Measurements from ENCODE around the gene RAD9B.
"Not testable (repeated sequence)": the region's sequence is repeated elsewhere in the genome, so short reads cannot be mapped to it uniquely, and the experiment has no call there.

The RAD9B gene

DNA sequence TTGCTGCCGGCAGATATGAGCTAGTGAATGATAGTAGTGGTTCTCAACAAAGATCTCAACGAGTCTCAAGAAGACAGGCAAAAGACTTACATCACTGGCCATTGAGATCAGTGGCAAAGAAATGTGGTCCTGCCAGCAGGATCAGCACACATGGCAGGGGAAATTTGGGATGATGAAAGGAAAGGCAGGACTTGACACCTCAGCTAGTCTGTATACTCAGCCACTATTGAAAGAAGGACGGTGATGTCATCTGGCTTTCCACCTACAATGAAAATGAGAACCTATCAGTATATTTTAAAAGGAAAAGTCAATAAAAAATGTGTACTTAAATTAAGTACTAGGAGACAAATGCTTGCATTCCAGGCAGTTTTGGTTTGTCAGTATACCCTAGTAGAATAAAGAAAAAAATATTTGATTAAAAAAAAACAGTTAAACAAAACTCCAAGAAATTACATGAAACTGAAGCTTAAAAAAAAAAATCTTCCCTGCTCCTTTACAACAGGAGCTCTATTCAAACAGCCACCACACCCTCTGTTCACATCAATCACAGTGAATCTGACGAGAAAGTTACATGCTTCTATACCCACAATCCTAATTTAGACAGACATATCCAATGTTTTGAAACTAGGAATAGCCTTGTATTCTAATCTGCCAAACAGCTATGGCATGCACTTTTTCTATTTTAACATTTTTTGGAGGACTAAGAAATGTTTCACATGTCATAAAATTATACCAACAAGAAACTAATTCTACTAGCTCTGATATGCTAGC, 34.9 kb downstream of the RAD9B start:
- no peak for TF ChIP-seq CTCF (IDR thresholded peaks at IDR 0.05; ENCODE audit: low read depth, low read length)
- DNase-seq (ENCODE audit: low read depth in 2 of 2), result no peak
- H3K4me3 ChIP-seq (replicated peaks in 1 of 2; ENCODE audit: low read depth in 2 of 2, low read length in 2 of 2), result no peak overlapping the region

- H3K4me3 ChIP-seq (replicated peaks in 1 of 2; ENCODE audit: low read depth in 2 of 2, low read length in 2 of 2), result no peak overlapping the region
- no peak for TF ChIP-seq CTCF (IDR thresholded peaks at IDR 0.05; ENCODE audit: low read depth, low read length)
- DNase-seq (ENCODE audit: low read depth in 2 of 2), result no peak
These were observed 35.7 kb downstream of the RAD9B start for GRCh38 chr12:110537605-110538409.

DNA sequence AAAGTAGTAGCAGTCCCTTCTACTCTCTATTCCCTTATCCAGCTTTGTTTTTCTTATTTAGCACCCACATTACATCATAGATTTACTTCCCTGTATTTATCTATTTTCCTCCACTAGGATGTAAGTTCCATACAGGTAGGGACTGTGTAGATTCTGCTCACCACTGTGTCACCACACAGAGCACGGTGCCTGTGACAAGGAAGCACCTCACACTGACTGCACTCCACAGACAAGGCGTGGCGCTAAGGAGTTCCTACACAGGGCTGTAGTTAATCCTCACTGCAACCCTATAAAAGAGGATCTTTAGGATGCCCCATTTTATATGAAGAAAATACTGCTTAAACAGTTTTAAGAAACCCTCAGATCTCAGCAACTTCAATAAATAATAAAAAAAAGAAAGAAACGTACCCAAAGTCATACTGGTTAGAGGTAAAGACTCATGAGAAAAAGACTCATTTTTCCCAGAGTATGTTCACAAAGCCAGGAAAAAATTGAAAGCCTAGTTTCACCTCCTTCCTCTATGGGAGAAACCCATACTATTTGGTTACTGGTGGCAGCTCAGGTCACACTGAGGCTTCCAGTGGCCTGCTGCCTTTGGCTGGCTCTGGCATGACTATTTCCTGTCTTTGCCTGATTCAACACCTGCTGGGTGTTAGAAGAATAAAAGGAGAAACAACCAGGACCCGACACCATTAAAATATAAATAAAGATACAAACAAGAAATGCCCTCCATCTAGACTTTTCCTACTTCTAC, 36.9 kb downstream of the RAD9B start:
- H3K4me3 ChIP-seq (replicated peaks in 1 of 2; ENCODE audit: low read depth in 2 of 2, low read length in 2 of 2), result no peak overlapping the region
- no peak for TF ChIP-seq CTCF (IDR thresholded peaks at IDR 0.05; ENCODE audit: low read depth, low read length)
- DNase-seq (ENCODE audit: low read depth in 2 of 2), result no peak

- H3K4me3 ChIP-seq (replicated peaks in 1 of 2; ENCODE audit: low read depth in 2 of 2, low read length in 2 of 2), result no peak overlapping the region
- no peak for TF ChIP-seq CTCF (IDR thresholded peaks at IDR 0.05; ENCODE audit: low read depth, low read length)
- peak in 1 of 2 donors; percentile 42 for DNase-seq (ENCODE audit: low read depth in 2 of 2)
These were observed 37.9 kb downstream of the RAD9B start for GRCh38 chr12:110540048-110540447.

DNA sequence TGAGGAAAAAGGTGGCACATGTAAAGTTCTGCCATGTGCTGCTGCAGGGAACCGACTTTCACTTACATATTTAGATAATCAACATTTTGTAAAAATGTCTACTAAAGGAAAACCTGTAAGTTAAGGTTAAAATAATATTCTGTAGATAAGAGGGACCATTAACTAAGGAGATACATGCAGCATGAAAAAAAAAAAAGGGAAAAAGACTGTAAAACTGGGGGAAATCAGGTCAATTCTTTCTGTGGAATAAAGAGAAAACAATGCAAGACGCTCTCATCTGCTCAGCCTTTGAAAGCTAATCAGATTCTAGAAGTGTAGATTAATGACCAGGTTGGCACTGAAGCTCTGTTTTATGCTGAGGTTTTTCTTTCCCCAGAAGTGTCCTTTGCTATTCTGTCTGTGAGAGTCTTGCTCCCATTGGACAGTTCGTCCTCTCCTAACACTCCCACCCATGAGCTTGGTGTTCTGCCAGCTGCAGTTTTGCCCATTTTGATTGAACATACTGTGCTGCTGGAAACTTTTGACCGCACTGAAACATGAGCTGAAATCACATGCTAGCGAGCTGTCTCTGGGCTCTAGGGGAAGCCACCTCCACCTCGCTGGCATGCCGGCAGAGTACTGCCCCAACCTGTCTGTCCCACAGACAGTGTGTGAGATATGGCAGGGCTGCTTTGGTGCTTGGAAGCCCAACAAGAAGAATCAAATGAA, 41.3 kb downstream of the RAD9B start:
- peak; percentile 94 for DNase-seq (ENCODE audit: low read depth in 2 of 2)
- H3K4me3 ChIP-seq (replicated peaks in 1 of 2; ENCODE audit: low read depth in 2 of 2, low read length in 2 of 2), result no peak overlapping the region
- TF ChIP-seq CTCF (IDR thresholded peaks at IDR 0.05; ENCODE audit: low read depth, low read length), result no peak

- no peak overlapping the region for H3K4me3 ChIP-seq (replicated peaks in 1 of 2; ENCODE audit: low read depth in 2 of 2, low read length in 2 of 2)
- no peak for DNase-seq (ENCODE audit: low read depth in 2 of 2)
- TF ChIP-seq CTCF (IDR thresholded peaks at IDR 0.05; ENCODE audit: low read depth, low read length), result no peak
These were observed 41.8 kb downstream of the RAD9B start for GRCh38 chr12:110543965-110544364.

DNA sequence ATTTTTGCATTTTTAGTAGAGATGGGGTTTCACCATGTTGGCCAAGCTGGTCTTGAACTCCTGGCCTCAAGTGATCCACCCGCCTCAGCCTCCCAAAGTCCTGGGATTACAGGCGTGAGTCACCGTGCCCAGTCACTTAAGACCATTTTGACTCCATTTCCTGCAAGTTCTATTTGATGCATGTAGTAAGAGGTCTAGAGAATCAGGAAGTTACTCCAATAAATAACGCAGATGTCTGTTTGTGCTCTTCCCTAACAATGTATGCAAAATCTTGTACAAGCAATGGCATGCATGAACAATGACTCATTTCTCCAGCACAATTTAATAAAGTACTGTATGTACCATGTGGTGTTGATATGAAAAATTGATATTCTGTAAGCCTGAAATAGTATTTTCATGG, 43.1 kb downstream of the RAD9B start:
- DNase-seq (ENCODE audit: low read depth in 2 of 2), result peak; percentile 81 to 97
- not testable (repeated sequence) for H3K4me3 ChIP-seq (replicated peaks in 1 of 2; ENCODE audit: low read depth in 2 of 2, low read length in 2 of 2)

Measured in cardiac fibroblast (primary cell).